Measurements from ENCODE around the gene CCN5.

Gene CCN5

GRCh38 chr20:44739942-44740341 lies 24.8 kb downstream of the CCN5 start:
- DNase-seq, result no peak

- no peak for DNase-seq
Observed at GRCh38 chr20:44742304-44743079, 27.3 kb downstream of the CCN5 start.

- no peak for DNase-seq
Observed at GRCh38 chr20:44743080-44743701, 28.0 kb downstream of the CCN5 start.

- no peak for DNase-seq
Observed at GRCh38 chr20:44743916-44744655, 28.9 kb downstream of the CCN5 start.

GRCh38 chr20:44745122-44745597 lies 30.0 kb downstream of the CCN5 start:
- DNase-seq, result no peak

GRCh38 chr20:44745598-44746366 lies 30.6 kb downstream of the CCN5 start, which contains the start of gene KCNK15:
Gene KCNK15, plus strand, starts transcription at chr20:44745865. Its CDS starts 46 bp downstream, at chr20:44745911.
- peak; percentile 55 to 67 for DNase-seq

GRCh38 chr20:44746367-44747165 lies 31.4 kb downstream of the CCN5 start:
- no peak for DNase-seq

- peak; percentile 76 to 79 for DNase-seq
Observed at GRCh38 chr20:44747166-44748004, 32.2 kb downstream of the CCN5 start.

GRCh38 chr20:44748005-44748370 lies 32.8 kb downstream of the CCN5 start:
- no peak for DNase-seq

- DNase-seq, result no peak
Observed at GRCh38 chr20:44750081-44750805, 35.1 kb downstream of the CCN5 start.

GRCh38 chr20:44752099-44752931 lies 37.1 kb downstream of the CCN5 start:
- DNase-seq, result no peak

GRCh38 chr20:44754554-44754953 lies 39.4 kb downstream of the CCN5 start:
- DNase-seq, result no peak

GRCh38 chr20:44756011-44756688 lies 41.0 kb downstream of the CCN5 start:
- no peak for DNase-seq

- DNase-seq, result no peak
Observed at GRCh38 chr20:44756956-44757355, 41.8 kb downstream of the CCN5 start.

GRCh38 chr20:44758247-44759101 lies 43.3 kb downstream of the CCN5 start:
- DNase-seq, result no peak

GRCh38 chr20:44759595-44759994 lies 44.4 kb downstream of the CCN5 start:
- no peak for DNase-seq

- no peak for DNase-seq
Observed at GRCh38 chr20:44761423-44761822, 46.3 kb downstream of the CCN5 start.

Data from stimulated activated CD4-positive, alpha-beta T cell treated with anti-CD3 and anti-CD28 coated beads, Interleukin-2, amount 100 ng/mL, for 24 hours (primary cell).